Transverse colon (tissue), 4 donors: ENCODE measurements around the gene CFAP52. TPM values are rescaled to one million over a fixed set of nuclear protein-coding genes. Genes with fewer than 3 reads are reported as not detected.

Source experiments
- DNase-seq: peaks from one replicate; pipeline ENCODE4 v3.0.0-alpha.2; 2019
- H3K27ac ChIP-seq, 4 donors: fragments of 200-600 bp; sonication (generic); 2 replicates each; pipeline ENCODE4 v1.5.1; 2016 to 2018; ENCODE audit warnings: inconsistent platforms in 4 of 4
- H3K27me3 ChIP-seq: fragments of 200-600 bp; sonication (generic); 2 replicates; pipeline ENCODE4 v1.5.1; 2017; ENCODE audit warnings: inconsistent platforms
- H3K36me3 ChIP-seq, 4 donors: fragments of 200-600 bp; sonication (generic); 2 replicates each; pipeline ENCODE4 v1.5.1; 2017 to 2019; ENCODE audit warnings: inconsistent platforms in 4 of 4
- H3K4me1 ChIP-seq, 4 donors: fragments of 200-600 bp; sonication (generic); 2 replicates each; pipeline ENCODE4 v1.5.1; 2017 to 2020; ENCODE audit warnings: inconsistent platforms in 4 of 4
- H3K4me3 ChIP-seq, 4 donors: fragments of 200-600 bp; sonication (generic); 1 replicate in 1 of 4; 2 replicates in 3 of 4; pipeline versions ENCODE4 v1.5.1 to v1.6.1; 2017 to 2019; ENCODE audit warnings: inconsistent platforms in 4 of 4
- H3K9me3 ChIP-seq, 2 donors: fragments of 200-600 bp; sonication (generic); 2 replicates each; pipeline ENCODE4 v1.5.1; 2017 to 2019; ENCODE audit warnings: inconsistent platforms in 2 of 2
- EP300 ChIP-seq: sonication (generic); formaldehyde crosslinking; IDR thresholded peaks from one replicate; pipeline ENCODE4 v1.6.1; 2017; ENCODE audit warnings: antibody characterized with exemption, low read depth
- POLR2A ChIP-seq: fragments of 450-650 bp; IDR thresholded peaks from one replicate; pipeline ENCODE4 v1.6.1; 2016; ENCODE audit warnings: antibody characterized with exemption, mild to moderate bottlenecking, moderate library complexity
- POLR2AphosphoS5 ChIP-seq, 3 donors: sonication (generic); formaldehyde crosslinking; IDR thresholded peaks; one replicate each; pipeline ENCODE4 v1.6.1; 2016; ENCODE audit warnings: antibody characterized with exemption in 3 of 3
- WGBS, 2 donors: methylation state at CpG; one replicate each; pipeline ENCODE4 v1.1.5; 2018; ENCODE audit warnings: low coverage in 1 of 2; 5-methylcytosine and 5-hydroxymethylcytosine counted together
- in situ Hi-C, 4 donors: fragments of 200-750 bp; cut with MboI; loops; one replicate each; pipeline versions ENCODE4 v1.15.0 to v1.15.1; 2017; ENCODE audit warnings: low sequenced_read_pairs in 3 of 4, low pct_ligation_motif_present in 1 of 4, low pct_unique_long_range_greater_than_20kb in 1 of 4
- intact Hi-C: fragments of 100-400 bp; cut with DNase I; formaldehyde crosslinking; loops from one replicate; pipeline ENCODE4 v1.15.1; 2023; ENCODE audit warnings: low total_unique reads
- total RNA-seq, 4 donors: library from RNA; depleted of rRNA; stranded (reverse); fragments of >200 nt; gene quantifications; one replicate each; pipeline ENCODE4 v1.1.0, GENCODE V29; 2016
- TF ChIP-seq, protein P1 (sequence below), 5 experiments: fragments of 200-600 bp in 3 of 5; fragments of 450-650 bp in 2 of 5; sonication (generic) in 3 of 5; IDR thresholded peaks; 1 replicate in 2 of 5; 2 replicates in 3 of 5; pipeline ENCODE4 v1.5.1; 2016 to 2017; ENCODE audit warnings: antibody characterized with exemption in 5 of 5, inconsistent platforms in 3 of 5, mild to moderate bottlenecking in 2 of 5, moderate library complexity in 1 of 5

The CFAP52 gene
- total RNA-seq, 4 donors from 2014 or later = not detected

DNA sequence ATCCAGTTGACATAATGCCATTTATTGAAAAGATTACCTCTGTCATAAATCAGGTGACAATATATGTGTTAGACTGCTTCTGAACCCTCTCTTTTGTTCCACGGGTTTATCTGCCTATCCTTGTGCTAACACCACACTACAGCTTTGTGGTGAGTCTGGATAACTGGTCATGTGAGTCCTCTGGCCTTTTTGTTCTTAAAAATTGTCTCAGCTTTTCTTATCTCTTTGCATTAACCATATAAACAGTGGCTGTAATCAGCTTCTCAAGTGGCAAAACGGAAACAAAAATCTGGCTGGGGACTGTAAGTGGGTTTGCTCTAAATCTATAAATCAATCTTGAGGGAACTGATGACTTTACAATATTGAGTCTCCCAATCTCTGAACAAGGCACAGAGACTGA lies 45.4 kb upstream of the CFAP52 start:
- intact Hi-C loops = no loop called here
- H3K4me1 ChIP-seq = no peaks in the 10 kb centered on the region
- DNase-seq = no peak
- 33 to 48% methylated on average over 2 of the region's 2 CpGs for WGBS, 2 donors
- no peaks in the 10 kb centered on the region for H3K27me3 ChIP-seq
- no peaks in the 10 kb centered on the region for H3K36me3 ChIP-seq
- H3K27ac ChIP-seq = no peak overlapping the region
- H3K4me3 ChIP-seq = no peak overlapping the region
- in situ Hi-C loops = loop anchor here (25.0 kb wide), 1 partner anchor 544 kb away; no protein-coding TSS in a partner anchor
- TF ChIP-seq POLR2A (no peak), POLR2AphosphoS5 (IDR thresholded peaks at IDR 0.05) (no peak), EP300 (no peak)
- TF ChIP-seq, protein P1, sequence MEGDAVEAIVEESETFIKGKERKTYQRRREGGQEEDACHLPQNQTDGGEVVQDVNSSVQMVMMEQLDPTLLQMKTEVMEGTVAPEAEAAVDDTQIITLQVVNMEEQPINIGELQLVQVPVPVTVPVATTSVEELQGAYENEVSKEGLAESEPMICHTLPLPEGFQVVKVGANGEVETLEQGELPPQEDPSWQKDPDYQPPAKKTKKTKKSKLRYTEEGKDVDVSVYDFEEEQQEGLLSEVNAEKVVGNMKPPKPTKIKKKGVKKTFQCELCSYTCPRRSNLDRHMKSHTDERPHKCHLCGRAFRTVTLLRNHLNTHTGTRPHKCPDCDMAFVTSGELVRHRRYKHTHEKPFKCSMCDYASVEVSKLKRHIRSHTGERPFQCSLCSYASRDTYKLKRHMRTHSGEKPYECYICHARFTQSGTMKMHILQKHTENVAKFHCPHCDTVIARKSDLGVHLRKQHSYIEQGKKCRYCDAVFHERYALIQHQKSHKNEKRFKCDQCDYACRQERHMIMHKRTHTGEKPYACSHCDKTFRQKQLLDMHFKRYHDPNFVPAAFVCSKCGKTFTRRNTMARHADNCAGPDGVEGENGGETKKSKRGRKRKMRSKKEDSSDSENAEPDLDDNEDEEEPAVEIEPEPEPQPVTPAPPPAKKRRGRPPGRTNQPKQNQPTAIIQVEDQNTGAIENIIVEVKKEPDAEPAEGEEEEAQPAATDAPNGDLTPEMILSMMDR (IDR thresholded peaks at IDR 0.05) = no peak
- no peaks in the 10 kb centered on the region for H3K9me3 ChIP-seq

DNA sequence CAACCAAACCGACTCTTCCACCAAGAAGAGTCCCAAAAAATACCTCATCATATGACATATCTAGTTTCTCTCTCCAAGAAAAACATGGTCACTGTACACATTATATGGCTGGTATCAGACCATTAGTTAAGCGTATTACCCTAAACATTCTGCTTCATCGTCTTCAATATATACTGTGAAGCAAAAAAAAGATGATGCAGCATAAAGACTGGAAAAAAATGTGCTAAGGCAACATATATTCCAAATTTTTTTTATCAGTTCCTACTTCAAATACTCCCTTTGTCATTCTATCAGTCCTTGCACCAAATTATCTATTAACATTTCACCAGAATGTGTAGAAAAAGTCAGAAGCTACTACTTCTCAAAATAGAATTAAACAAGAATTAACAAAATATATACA lies 43.7 kb upstream of the CFAP52 start:
- no peak for DNase-seq
- WGBS, 2 donors = 94% methylated on average over 3 of the region's 3 CpGs
- H3K4me3 ChIP-seq = no peak overlapping the region
- H3K27me3 ChIP-seq = no peaks in the 10 kb centered on the region
- no peak overlapping the region for H3K27ac ChIP-seq
- in situ Hi-C loops = loop anchor here (25.0 kb wide), 1 partner anchor 545 kb away; no protein-coding TSS in a partner anchor
- TF ChIP-seq POLR2AphosphoS5 (IDR thresholded peaks at IDR 0.05) = no peak
- no peak for TF ChIP-seq EP300
- TF ChIP-seq POLR2A = no peak
- TF ChIP-seq, protein P1 (IDR thresholded peaks at IDR 0.05) = no peak
- no peaks in the 10 kb centered on the region for H3K36me3 ChIP-seq
- intact Hi-C loops = no loop called here
- no peaks in the 10 kb centered on the region for H3K9me3 ChIP-seq
- H3K4me1 ChIP-seq = no peaks in the 10 kb centered on the region

DNA sequence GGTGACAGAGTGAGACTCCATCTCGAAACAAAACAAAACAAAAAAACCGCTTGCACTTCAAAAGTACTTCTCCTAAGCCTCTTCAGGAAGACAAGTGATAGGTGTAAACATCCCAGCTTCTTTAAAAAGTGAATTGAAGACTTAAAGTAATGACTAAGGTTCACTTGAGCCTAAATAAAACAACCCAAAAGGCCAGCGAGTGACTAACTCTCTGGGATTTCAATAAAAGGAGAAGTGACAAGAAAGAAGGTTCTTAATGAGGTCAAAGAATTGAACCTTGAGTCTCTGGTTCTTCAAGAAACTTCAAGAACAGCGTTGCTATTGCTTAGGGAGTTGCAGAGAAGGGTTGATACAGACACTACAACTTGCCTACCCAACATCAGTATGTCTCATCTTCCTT lies 43.0 kb upstream of the CFAP52 start:
- intact Hi-C loops = no loop called here
- Histone ChIP-seq H3K27ac (no peak overlapping the region), H3K9me3 (no peaks in the 10 kb centered on the region), H3K36me3 (no peaks in the 10 kb centered on the region), H3K4me1 (no peaks in the 10 kb centered on the region), H3K27me3 (no peaks in the 10 kb centered on the region), H3K4me3 (no peak overlapping the region)
- in situ Hi-C loops = loop anchor here (25.0 kb wide), 1 partner anchor 546 kb away; no protein-coding TSS in a partner anchor
- no peak for DNase-seq
- 81 to 93% methylated on average over 4 of the region's 4 CpGs for WGBS, 2 donors
- TF ChIP-seq POLR2A (no peak), EP300 (no peak), POLR2AphosphoS5 (IDR thresholded peaks at IDR 0.05) (no peak)
- TF ChIP-seq, protein P1 (IDR thresholded peaks at IDR 0.05) = no peak

DNA sequence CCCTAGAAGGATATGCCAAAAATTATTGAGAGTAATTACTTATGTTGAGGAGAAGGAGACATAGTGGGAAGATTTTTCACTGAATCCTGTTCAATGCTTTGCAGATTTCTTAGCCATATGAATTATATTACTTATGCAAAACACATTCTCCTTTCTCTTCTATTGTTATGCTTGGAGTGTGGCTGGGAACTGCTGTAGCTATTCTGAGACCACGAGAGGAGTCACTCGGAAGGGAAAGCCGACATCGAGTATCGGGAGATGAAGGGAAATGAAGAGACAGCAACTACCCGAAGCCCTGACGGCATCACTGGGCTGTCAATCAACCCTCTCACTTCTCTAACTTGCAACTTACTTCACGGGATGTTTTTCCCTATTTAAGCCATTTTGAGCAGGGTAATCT lies 40.4 kb upstream of the CFAP52 start:
- no peaks in the 10 kb centered on the region for H3K36me3 ChIP-seq
- H3K9me3 ChIP-seq = no peaks in the 10 kb centered on the region
- H3K27me3 ChIP-seq = no peaks in the 10 kb centered on the region
- 88% methylated on average over 8 of the region's 8 CpGs; no CpG with 5 or more reads in 1 of the 2 donors for WGBS, 2 donors
- H3K27ac ChIP-seq = no peak overlapping the region
- H3K4me3 ChIP-seq = no peak overlapping the region
- intact Hi-C loops (no loop called here), in situ Hi-C loops (loop anchor here (25.0 kb wide), 1 partner anchor 549 kb away; no protein-coding TSS in a partner anchor)
- H3K4me1 ChIP-seq = no peaks in the 10 kb centered on the region
- DNase-seq = no peak
- TF ChIP-seq, protein P1 (IDR thresholded peaks at IDR 0.05) = no peak
- TF ChIP-seq POLR2A (no peak), POLR2AphosphoS5 (IDR thresholded peaks at IDR 0.05) (no peak), EP300 (no peak)
